ENCODE measurements around the gene DHX38.

DNA sequence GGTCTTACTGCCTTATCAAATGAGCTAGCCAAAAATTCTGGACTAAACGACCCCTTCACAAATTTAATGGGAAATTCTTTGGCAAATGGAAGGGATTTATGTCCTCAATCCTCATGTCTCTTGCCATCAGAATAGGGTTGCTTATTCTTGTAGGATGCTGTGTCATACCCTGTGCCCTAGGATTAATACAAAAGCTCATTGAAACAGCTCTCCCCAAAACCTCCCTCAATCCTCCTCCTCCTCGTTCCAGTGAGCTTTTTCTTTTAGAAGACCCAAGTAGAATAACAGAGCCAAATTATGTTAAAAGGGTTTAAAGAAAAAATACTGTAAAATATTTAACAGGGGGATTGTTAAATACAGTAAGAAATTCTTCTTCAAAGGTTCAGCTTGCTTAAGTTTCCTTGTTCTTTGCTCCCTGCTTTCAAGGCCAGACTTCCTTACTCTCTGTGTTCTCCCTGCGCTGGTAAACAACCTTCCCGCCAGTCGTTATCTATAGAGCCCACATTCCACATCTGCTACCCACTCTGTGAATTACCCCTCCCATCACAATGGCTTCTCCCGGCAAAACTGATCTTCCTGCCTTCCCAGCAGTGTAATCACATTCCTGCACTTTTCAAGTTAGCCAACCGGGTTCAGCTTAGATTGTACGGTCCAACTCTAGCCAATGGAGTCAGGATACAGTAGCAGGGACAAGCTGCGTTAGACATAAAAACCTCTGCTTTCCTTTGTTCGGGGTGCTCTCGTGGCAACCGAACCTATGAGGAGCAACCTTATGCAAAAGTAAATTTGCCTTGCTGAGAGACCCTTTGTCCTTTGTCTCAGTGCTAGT is 20.9 kb upstream of the DHX38 start:
- TF ChIP-seq, protein P1, sequence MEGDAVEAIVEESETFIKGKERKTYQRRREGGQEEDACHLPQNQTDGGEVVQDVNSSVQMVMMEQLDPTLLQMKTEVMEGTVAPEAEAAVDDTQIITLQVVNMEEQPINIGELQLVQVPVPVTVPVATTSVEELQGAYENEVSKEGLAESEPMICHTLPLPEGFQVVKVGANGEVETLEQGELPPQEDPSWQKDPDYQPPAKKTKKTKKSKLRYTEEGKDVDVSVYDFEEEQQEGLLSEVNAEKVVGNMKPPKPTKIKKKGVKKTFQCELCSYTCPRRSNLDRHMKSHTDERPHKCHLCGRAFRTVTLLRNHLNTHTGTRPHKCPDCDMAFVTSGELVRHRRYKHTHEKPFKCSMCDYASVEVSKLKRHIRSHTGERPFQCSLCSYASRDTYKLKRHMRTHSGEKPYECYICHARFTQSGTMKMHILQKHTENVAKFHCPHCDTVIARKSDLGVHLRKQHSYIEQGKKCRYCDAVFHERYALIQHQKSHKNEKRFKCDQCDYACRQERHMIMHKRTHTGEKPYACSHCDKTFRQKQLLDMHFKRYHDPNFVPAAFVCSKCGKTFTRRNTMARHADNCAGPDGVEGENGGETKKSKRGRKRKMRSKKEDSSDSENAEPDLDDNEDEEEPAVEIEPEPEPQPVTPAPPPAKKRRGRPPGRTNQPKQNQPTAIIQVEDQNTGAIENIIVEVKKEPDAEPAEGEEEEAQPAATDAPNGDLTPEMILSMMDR (IDR thresholded peaks at IDR 0.05; ENCODE audit: low read depth, low read length, missing input control) = no peak
- peak in 1 of 2 donors; percentile 4 for TF ChIP-seq RAD21 (IDR thresholded peaks at IDR 0.05)
- TF ChIP-seq, protein P2, sequence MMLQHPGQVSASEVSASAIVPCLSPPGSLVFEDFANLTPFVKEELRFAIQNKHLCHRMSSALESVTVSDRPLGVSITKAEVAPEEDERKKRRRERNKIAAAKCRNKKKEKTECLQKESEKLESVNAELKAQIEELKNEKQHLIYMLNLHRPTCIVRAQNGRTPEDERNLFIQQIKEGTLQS (IDR thresholded peaks at IDR 0.05) = no peak
